ENCODE measurements around the gene RHOBTB1. TPM values are rescaled to one million over a fixed set of nuclear protein-coding genes. Genes with fewer than 3 reads are reported as not detected.
"Not testable (repeated sequence)": the region's sequence is repeated elsewhere in the genome, so short reads cannot be mapped to it uniquely, and the experiment has no call there.

Gene RHOBTB1
- polyA plus RNA-seq, 3 donors: 75.5 to 97.7 (median 80.9) TPM

DNA sequence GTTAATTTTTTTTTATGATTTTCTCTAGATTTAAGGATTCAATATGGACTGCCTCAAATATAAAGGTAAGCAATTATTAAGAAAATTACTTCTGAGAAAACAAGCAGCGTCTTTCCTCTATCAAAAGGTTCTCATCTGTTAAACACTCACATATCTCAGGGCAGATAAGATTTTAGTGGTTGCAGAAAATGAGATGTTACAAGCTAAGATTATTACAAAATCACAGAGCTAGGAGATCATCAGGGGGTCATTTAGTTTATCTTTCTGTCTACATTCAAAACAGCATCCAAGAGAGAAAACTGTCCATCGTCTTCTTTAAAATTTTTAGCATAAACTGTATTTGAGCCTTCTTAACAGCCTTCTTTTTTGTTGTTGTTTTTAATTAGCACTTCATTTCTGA is 29.1 kb upstream of the RHOBTB1 start:
- no peak for DNase-seq (ENCODE audit: extremely low read depth in 1 of 11, low read depth in 9 of 11, low spot score in 4 of 11)

DNA sequence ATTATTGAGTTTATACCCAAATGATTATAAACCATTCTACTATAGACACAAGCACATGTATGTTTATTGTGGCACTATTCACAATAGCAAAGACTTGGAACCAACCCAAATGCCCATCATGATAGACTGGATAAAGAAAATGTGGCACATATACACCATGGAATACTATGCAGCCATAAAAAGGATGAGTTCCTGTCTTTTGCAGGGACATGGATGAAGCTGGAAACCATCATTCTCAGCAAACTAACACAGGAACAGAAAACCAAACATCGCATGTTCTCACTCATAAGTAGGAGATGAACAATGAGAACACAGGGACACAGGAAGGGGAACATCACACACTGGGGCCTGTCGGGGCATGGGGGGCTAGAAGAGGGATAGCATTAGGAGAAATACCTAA is 28.2 kb upstream of the RHOBTB1 start:
- DNase-seq (ENCODE audit: extremely low read depth in 1 of 11, low read depth in 9 of 11, low spot score in 4 of 11): not testable (repeated sequence)

DNA sequence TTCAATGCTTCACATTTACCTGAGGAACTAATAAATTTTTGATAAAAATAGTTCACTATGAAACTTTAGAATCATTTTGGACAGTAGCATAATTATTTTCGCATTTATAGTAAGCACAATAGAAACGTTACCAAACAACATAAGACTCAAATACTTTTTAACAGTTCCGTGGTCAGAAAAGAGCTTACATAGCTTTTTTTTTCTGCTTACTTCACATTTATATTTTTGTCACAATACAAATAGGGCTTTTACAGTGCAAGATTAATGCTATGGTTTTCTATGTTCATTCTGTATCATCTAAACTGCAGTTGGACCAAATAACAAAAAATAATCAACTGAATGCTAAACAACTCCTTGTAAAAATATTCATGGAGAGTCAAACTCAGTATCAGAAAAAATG is 26.5 kb upstream of the RHOBTB1 start:
- no peak for DNase-seq (ENCODE audit: extremely low read depth in 1 of 11, low read depth in 9 of 11, low spot score in 4 of 11)

DNA sequence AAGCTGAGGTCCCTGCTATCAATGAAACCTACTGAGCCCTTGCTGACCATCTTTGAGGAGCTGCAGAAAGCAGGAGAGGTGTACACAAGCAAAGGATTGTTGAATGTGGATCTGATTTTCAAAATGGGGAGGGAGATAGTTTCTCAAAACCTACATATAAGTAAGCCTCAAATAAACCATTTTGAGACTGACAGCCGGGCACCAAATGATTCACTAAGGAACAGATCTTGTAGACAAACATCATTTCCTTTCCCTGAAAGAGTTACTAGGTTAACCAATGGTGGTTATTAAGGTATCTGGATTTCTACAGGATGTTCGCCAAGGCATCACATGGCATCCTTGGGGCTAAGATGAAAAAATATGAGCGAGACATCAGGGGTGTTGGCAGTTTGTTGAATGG is 24.5 kb upstream of the RHOBTB1 start:
- no peak for DNase-seq (ENCODE audit: extremely low read depth in 1 of 11, low read depth in 9 of 11, low spot score in 4 of 11)

DNA sequence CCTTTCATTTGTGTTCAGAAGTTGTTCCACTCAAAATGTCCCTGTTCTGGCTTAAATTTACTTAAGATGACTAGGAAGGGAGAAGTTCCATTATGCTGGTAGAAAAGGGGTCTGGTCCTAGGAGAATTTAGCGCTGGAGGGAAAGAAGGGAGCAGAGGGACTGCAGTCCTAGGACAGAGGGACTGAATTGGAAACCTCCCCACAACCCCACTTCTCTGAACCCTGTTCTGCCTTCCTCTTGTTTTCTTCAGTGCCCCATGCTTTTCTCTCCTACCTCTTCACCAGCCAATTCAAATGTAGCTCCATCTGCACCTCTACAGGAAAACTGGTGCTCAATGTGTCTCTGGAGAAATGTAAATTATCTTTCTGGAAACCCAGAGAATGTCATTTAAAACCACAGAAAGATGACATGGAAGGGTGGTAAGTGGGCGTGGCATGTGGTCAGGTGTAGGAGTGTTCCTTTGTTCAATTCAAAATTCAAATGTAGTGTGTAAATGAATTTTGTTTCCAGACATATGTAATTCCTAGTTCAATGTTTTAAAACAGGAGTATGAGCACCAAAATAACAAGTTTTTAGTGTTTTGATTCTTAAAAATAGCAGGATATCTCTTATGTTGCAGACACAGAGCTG is 24.0 kb upstream of the RHOBTB1 start:
- no peak for DNase-seq (ENCODE audit: extremely low read depth in 1 of 11, low read depth in 9 of 11, low spot score in 4 of 11)

DNA sequence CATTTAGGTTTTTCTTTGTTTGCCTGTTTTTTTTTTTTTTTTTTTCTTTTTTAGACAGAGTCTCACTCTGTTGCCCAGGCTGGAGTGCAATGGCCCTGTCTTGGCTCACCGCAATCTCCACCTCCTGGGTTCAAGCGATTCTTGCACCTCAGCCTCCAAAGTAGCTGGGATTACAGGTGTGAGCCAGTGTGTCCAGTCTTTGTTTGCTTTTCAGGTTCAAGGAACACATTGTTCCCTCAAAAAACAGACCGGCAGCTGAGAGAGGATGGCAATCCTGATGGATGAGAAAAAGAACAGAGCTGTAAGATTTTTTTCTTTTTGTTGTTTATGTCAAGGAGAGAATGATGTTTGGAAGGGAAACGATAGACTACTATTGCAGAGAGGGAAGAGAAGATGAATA is 23.3 kb upstream of the RHOBTB1 start:
- no peak for DNase-seq (ENCODE audit: extremely low read depth in 1 of 11, low read depth in 9 of 11, low spot score in 4 of 11)

DNA sequence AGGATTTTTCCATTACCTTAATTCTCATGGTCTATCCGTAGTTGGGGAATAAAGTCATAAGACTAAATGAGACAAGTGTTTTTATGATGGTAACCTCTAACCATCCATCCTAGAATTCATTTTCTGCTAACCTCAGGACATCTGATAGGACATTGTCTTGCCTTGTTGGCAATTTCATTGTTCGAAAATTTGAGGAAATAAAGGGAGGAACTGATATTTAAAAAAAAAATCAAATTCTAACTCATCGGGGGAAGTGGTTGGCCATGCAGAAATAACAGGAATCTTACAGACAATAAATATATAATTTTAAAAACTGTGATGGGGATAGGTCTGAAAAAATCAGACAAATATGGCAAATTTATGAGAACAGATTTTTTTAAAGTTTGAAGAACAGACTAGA is 21.7 kb upstream of the RHOBTB1 start:
- DNase-seq (ENCODE audit: extremely low read depth in 1 of 11, low read depth in 9 of 11, low spot score in 4 of 11): no peak

DNA sequence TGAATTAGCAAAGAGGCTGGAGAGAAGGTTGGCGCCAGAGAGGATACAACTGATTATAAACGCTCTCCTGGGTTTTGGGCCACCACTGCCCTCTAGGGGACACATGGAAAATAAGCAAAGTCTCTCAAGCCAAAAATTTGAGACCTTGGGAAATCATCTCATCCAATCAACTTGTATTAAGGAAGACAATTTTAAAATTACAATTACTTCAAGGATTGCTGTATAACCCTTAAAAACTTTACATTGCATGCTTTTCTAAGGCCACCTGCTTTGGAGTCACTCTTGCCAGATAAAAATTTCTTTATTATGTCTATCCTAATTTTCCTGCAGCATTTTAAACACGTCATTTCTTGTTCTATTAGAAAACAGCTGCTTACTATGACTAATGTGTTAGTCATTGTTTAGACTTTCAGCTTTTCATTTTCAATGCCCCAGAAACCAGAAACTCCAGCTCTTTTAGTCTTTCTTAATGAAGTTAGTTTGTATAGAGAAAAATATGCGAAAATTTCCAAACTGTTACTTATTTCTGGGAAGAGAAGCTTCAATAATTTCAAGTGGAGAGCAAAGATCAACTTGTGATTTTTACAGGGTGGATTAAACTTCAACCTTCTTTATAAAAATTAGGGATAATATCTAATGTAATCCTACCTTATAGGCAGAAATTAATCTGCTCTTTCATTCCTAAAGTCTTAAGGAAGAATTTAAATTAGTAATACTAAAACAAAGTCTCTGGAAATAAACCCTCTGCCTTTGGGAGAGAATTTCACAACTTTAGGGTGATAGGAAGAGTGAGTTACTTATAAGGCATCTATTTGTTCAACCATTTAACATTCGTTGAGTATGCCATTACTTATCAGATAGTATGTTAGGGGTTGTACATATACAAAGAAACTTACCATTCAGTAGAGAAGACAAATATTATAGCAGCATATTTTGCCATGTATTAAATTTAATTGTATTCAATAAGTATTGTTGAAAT is 20.6 kb upstream of the RHOBTB1 start:
- DNase-seq (ENCODE audit: extremely low read depth in 1 of 11, low read depth in 9 of 11, low spot score in 4 of 11): peak in 10 of 11 donors; percentile 46 to 79 (median 63)

DNA sequence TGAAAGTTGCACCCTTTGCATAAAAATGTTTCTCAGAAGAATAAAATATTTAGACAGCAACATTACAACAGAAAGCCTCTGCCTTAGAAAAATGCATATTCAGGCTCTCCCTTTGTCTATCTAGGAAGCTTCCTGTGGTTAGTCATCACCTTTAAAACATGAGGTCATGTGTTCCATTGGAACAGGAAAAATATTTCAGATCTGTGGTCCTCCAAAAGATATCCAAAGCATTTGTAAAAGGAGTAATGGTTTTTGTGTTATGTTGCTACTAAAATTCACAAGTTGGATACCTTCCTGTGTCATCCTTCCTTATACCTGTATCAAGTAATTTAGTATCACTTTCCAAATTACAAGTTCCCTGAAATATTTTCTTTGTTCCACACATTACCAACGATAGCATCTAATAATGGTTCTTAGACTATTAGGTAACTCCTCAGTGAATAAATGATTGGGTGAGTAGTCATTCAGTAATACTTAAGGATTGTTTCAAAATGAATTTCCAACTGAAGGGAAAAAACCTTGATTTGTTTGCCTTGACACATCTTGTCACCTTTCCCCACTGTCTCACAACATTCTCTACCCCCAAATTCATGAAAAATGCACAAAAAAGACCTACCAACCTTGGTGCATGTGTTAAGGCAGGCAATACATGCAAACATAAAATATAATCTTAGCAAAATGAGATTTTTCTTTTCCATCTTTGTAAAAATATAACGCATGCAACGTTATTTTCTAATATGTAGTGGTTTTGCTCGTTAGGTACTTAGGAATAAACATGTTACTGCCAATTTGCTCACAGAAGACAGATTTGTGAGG is 19.7 kb upstream of the RHOBTB1 start:
- DNase-seq (ENCODE audit: extremely low read depth in 1 of 11, low read depth in 9 of 11, low spot score in 4 of 11): no peak

DNA sequence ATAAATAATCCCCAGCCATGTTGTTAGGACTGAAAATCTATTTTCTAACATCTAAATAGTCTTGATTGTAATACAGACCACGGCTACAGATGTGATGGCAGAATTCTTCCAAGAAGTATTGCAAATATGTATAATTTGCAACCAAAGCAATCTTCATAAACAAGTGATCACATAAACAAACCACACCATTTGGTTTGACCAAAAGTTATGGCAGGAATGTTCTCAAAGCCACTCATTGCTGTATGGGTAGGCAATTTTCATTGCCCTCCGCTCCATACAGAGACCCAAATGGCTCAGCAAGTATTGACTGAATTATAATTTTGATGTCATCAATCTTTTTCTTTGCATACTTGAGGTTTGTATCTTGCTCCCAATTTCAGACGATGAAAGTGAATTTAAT is 19.0 kb upstream of the RHOBTB1 start:
- DNase-seq (ENCODE audit: extremely low read depth in 1 of 11, low read depth in 9 of 11, low spot score in 4 of 11): no peak

DNA sequence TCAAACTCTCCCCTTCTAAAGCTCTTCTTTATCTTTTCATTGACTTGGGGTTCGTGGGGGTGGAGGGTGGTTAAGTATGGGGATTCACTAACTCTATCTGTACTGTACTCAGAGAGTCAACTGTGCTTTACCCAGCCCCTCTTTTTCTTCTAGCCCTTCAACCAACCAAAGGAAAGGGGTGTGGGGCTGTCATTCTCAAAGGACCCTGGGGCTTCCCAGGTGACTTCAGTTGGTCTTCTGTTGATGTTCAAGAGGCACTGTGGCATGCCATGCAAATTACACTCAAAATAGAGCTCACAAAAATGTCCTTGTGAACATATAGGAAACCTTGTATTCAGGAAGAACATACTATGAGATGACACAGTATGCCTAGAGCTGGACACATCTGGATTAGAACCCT is 16.9 kb upstream of the RHOBTB1 start:
- DNase-seq (ENCODE audit: extremely low read depth in 1 of 11, low read depth in 9 of 11, low spot score in 4 of 11): no peak

DNA sequence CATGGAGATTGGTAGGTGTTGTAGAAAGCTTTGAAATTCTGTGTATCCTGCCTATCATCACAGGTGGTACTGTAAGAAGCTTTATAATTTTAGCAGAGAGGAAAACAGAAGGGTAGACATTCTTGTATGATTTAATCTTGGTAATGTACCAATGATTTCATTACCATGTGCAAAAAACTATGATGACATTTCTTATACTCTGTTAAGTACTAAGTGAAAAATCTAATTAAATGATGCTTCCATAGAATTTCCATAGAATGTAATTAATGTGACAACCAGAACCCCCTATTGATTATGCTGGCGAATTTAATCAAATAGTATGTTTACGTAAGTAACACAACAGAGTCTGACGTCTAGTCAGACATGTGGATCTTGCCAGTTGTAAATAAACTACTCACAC is 16.0 kb upstream of the RHOBTB1 start:
- DNase-seq (ENCODE audit: extremely low read depth in 1 of 11, low read depth in 9 of 11, low spot score in 4 of 11): no peak

DNA sequence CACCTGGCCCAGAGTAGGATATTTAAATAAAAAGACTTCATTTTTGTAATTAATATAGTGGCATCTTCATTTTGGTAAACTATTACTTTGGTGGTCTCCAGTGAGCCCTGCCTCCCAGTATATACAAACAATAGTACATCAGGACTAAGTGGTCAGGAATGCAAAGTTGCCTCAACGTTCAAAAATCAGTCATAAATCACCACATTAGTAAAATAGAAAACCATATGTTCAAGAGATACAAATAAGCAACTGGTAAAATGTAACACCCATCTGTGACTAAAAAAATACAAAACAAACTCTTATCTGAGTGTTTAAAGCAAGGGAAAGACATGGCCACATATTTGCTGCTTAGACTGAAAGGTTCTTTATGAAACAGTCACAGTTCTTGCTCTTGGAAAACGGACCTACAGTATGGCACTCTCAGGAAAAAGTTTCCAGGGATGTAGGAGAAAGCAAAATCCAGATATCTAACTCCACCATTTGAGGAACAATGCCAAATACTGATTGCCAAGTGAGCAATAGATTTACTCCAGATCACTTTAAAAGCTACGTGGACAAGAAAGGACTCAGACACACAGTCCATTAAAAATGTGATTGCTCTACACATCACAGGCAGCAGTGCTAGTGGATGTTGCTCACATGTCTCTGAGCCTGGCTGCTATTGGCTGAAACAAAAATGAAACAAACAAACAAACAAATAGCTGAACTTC is 15.1 kb upstream of the RHOBTB1 start:
- DNase-seq (ENCODE audit: extremely low read depth in 1 of 11, low read depth in 9 of 11, low spot score in 4 of 11): no peak

DNA sequence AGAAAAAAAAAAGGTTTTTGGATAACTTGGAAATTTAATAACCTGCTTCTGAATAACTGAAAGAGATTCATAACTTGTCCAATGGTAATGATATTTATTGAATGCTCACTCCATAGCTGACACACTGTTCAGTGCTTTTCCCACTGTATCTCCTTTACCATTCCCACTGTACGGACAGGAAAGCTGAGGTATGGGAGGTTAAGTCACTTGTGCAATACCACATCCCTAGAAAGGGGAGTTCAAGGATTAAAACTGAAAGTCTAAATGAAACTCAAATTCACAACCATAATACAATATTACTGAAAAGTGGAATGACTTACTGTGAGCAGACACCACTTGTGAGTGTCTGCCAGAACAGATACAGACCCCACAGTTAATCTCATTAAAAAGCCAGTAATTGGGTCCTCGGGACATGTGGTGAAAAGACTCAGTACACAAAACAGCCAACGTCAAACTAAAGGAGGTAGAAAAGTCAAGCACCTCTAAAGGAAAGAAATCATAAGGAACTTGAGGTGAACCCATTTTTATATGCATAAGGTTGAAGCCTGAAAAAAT is 13.8 kb upstream of the RHOBTB1 start:
- no peak for DNase-seq (ENCODE audit: extremely low read depth in 1 of 11, low read depth in 9 of 11, low spot score in 4 of 11)

DNA sequence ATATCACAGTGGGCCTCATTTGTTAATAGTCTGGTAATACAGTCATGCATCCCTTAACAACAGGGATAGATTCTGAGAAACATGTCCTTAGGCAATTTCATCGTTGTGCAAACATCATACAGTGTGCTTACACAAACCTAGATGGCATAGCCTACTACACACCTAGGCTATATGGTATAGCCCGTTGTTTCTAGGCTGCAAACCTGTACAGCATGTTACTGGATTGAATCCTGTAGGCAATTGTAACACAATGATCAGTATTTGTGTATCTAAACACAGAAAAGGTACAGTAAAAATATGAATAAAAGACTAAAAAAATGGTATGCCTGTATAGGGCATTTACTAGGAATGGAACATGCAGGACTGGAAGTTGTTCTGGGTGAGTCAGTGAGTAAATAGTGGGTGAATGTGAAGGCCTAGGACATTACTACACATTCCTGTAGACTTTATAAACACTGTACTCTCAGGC is 12.0 kb upstream of the RHOBTB1 start:
- DNase-seq (ENCODE audit: extremely low read depth in 1 of 11, low read depth in 9 of 11, low spot score in 4 of 11): no peak

DNA sequence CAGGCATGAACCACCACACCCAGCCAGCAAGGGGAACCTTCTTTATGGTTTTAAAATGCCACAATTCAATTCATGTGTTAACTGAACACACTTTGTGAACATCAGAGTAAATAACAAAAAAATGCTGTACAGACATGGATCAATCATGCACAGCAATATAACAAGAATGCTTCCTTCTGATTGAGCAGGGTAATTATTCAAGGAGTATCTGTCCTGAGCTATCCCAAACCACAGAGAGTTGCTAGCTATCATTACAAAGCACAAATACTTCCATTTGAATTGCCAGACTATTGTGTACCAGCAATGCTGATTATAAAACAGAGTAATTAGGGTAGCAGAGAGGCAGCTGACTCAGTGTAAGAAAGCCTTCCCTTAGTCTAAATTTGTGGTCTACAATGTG is 11.3 kb upstream of the RHOBTB1 start:
- no peak for DNase-seq (ENCODE audit: extremely low read depth in 1 of 11, low read depth in 9 of 11, low spot score in 4 of 11)

DNA sequence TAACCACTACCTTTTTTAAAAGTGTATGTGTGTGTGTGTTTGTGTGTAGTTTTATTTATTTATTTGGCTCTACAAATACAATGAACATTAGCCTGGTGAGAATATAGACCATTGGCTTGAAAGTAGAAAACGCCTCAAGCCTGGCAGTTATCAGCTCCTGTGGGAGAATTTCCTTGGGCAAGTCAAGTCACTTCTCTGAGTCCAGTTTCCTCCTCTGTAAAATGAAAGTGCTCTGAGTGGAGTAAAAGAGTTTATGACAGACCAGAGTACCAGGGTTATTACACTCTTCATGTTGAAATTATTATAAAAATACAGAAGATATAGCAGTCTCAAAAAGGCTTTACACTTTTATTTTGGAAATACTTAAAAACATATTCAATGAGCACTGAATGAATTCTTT is 10.1 kb upstream of the RHOBTB1 start:
- DNase-seq (ENCODE audit: extremely low read depth in 1 of 11, low read depth in 9 of 11, low spot score in 4 of 11): no peak

DNA sequence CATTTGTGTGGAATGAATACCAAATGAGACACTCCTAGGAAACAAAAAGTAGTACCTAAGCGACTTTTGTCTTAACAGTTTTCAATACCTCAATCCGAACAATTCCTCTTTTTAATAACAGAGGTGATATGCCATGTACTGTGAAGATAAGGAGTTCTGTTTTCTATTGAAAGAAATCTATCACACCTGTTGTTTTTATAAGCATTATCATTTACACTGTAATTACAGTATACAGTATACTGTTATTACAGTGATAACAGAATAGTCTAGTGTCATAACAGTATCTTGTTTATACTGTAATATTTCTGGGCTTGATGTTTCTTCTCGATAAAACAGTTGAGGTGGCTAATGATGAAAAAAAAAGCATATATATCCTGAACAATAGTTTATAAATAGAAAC is 9.4 kb upstream of the RHOBTB1 start:
- no peak for DNase-seq (ENCODE audit: extremely low read depth in 1 of 11, low read depth in 9 of 11, low spot score in 4 of 11)

DNA sequence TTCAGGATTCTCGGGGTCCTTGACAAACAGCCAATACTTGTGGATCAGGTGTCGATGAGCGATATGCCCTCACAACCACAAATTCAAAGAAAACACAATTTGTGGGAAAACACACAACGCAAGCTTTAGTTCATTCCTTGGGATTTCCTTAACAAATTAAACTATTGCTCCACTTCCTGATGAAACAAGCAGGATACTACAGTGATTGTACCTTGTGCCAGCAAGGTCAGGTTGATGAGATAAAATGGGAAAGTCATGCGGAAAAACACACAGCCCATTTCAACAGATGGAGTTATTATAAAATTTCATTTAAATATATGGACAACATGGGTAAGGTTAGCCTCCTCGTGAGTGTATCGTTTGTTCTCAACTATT is 8.8 kb upstream of the RHOBTB1 start:
- no peak for DNase-seq (ENCODE audit: extremely low read depth in 1 of 11, low read depth in 9 of 11, low spot score in 4 of 11)
